ENCODE data around the gene CTNNBL1. TPM values are rescaled to one million over a fixed set of nuclear protein-coding genes. Genes with fewer than 3 reads are reported as not detected.
"Not testable (repeated sequence)": the region's sequence is repeated elsewhere in the genome, so short reads cannot be mapped to it uniquely, and the experiment has no call there.

CTNNBL1 gene
- total RNA-seq, 1 donor: 23.3 TPM

DNA sequence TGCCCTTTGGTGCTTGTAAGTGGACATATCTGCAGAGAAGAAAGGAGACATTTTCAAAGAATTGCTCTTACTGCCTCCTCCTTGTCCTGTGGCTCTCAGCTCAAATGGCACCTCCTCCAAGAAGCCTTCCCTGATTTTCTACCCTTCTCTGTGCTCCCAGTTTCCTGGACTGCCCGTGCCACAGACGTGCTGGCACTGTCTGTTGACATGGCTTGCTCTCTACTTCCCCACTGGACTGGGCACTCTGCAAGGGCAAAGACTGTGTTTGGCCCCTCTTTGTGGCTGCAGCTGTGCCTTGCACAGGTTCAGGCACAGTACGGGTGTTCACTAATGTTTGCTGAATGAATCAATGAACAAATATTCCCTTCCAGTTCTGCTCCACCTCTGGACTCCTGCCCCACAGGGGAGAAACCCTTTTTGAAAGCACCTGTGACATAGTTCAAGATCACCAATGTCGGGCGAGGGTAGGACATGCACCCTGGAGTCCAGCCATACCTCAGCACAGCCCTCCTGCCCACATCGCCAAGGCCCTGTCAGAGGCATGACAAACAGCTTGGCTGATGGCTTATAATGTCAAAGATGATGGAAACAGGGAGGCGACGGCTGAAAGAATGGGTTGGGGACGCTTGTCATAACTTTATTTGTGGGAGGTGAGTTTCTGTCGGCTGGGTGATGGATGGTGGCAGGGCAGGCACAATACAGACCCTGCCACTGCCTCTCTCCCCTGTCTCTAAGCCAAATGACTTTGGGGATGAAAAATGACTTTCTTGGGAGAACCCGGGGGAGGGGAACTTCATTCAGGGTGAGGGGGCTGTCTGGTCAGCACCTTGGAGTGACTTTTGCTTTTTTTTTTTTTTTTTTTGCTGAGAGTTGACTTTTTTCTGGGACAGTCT lies 15.6 kb upstream of the CTNNBL1 start:
- no peak for TF ChIP-seq CTCF (IDR thresholded peaks at IDR 0.05; ENCODE audit: insufficient read depth, low read depth, low read length)
- no peak overlapping the region for H3K4me3 ChIP-seq (ENCODE audit: low read depth, low read length)

DNA sequence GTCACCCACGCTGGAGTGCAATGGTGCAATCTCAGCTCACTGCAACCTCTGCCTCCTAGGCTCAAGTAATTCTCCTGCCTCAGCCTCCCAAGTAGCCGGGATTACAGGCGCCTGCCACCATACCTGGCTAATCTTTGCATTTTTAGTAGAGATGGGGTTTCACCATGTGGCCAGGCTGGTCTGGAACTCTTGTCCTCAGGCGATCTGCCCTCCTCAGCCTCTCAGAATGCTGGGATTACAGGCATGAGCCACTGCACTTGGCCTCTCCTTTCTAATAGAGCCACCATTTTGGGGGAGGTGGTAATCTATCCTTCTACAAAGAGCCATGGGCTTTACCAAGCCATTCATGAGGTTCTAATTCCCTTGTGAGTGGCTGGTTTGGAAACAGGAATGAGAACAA lies 14.1 kb upstream of the CTNNBL1 start:
- not testable (repeated sequence) for DNase-seq (ENCODE audit: low read depth); H3K4me3 ChIP-seq (ENCODE audit: low read depth, low read length)

More for the DNA sequence above, 15.6 kb upstream of the CTNNBL1 start:
- no peak for DNase-seq (ENCODE audit: low read depth)

DNA sequence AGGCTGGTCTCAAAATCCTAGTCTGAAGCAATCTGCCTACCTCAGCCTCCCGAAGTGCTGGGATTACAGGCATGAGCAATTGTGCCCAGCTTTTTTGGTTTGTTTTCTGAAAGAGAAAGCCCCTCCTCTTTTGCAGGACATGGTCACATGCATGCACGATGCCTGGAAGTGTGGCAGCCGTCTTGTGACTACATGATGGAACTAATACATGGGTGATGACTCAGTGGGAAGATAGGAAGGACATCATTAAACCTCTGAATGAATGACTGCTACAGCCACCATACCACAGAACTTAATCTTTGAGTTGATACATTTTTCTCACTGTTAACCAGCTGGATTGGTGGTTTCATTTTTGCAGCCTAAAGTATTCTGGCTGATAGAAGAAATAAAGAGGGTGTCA lies 13.4 kb upstream of the CTNNBL1 start:
- H3K4me3 ChIP-seq (ENCODE audit: low read depth, low read length): no peak overlapping the region
- DNase-seq (ENCODE audit: low read depth): peak; percentile 33
- no peak for TF ChIP-seq CTCF (IDR thresholded peaks at IDR 0.05; ENCODE audit: insufficient read depth, low read depth, low read length)

- no peak for DNase-seq (ENCODE audit: low read depth)
- no peak for TF ChIP-seq CTCF (IDR thresholded peaks at IDR 0.05; ENCODE audit: insufficient read depth, low read depth, low read length)
- no peak overlapping the region for H3K4me3 ChIP-seq (ENCODE audit: low read depth, low read length)
These were observed 12.3 kb upstream of the CTNNBL1 start for GRCh38 chr20:37681384-37682112.

DNA sequence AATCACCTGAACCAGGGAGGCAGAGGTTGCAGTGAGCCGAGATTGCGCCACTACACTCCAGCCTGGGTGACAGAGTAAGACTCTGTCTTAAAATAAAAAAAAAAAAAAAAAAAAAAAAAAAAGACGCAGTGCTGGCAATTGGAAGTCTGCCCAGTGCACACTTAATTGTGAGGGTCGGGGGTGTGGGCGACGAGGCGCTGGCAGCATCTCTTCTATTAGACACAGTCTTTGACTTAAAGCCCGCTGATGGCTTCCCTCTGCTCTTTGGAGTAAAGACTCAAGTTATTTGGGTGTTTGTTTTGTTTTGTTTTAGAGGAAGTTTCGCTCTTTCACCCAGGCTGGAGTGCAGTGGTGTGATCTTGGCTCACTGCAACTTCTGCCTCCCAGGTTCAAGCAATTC lies 10.7 kb upstream of the CTNNBL1 start:
- not testable (repeated sequence) for DNase-seq (ENCODE audit: low read depth); H3K4me3 ChIP-seq (ENCODE audit: low read depth, low read length)

GRCh38 chr20:37686762-37687477 lies 6.9 kb upstream of the CTNNBL1 start:
- DNase-seq (ENCODE audit: low read depth): no peak
- no peak for TF ChIP-seq CTCF (IDR thresholded peaks at IDR 0.05; ENCODE audit: insufficient read depth, low read depth, low read length)
- no peak overlapping the region for H3K4me3 ChIP-seq (ENCODE audit: low read depth, low read length)

- TF ChIP-seq CTCF (IDR thresholded peaks at IDR 0.05; ENCODE audit: insufficient read depth, low read depth, low read length): no peak
- DNase-seq (ENCODE audit: low read depth): no peak
- no peak overlapping the region for H3K4me3 ChIP-seq (ENCODE audit: low read depth, low read length)
These were observed 6.4 kb upstream of the CTNNBL1 start for GRCh38 chr20:37687478-37687805.

All from fibroblast of villous mesenchyme (primary cell).